HepG2 (cell line): ENCODE results near the gene FGF23. TPM values are rescaled to one million over a fixed set of nuclear protein-coding genes. Genes with fewer than 3 reads are reported as not detected.

ENCODE experiments used
- ATAC-seq: fragments of 200-7000 bp; cut with Tn5 transposase; 3 replicates; pipeline ENCODE4 v1.9.1; 2020; ENCODE audit warnings: mild to moderate bottlenecking, moderate library complexity
- BruUV-seq: library from RNA; stranded (reverse); fragments of 400-500 nt; replicated peaks from 2 replicates; lab custom pipeline; 2021; lab: Mats Ljungman, UMichigan
- CTCF ChIA-PET: fragments of 300-600 bp; formaldehyde crosslinking; extraction: SDS; loops from one replicate; lab custom pipeline; 2021; ENCODE audit warnings: low total read pairs, inconsistent platforms, low intra/inter-chr PET ratio; lab: Yijun Ruan, JAX
- POLR2A ChIA-PET: fragments of 350-600 bp; sonication (Branson Sonifier 250); formaldehyde crosslinking; loops from one replicate; lab custom pipeline; 2020; ENCODE audit warnings: antibody characterized with exemption, inconsistent platforms; lab: Yijun Ruan, JAX
- DNase-seq: peaks from one replicate; pipeline ENCODE4 v3.0.0-alpha.2; 2015; ENCODE audit warnings: low spot score
- FAIRE-seq: peaks from 3 replicates; lab custom pipeline; 2011; peaks lifted over from hg19 to GRCh38; lab: Jason Lieb, UNC
- H2AFZ ChIP-seq: one replicate; pipeline ENCODE4 v1.6.1; 2011; ENCODE audit warnings: low read length, inconsistent platforms
- H3K27ac ChIP-seq: fragments of 300-600 bp; 3 replicates; pipeline ENCODE4 v1.8.0; 2011; ENCODE audit warnings: mixed run types, mild to moderate bottlenecking, mixed read lengths, low read length, inconsistent platforms; ENCODE audit not compliant: insufficient read depth; ENCODE audit errors: extremely low read length
- H3K27me3 ChIP-seq, 2 experiments: fragments of 200-600 bp in 1 of 2; 2 replicates in 1 of 2; 3 replicates in 1 of 2; pipeline versions ENCODE4 v1.6.0 to v1.8.0; 2011; ENCODE audit warnings: low read length in 2 of 2, mild to moderate bottlenecking in 2 of 2, moderate library complexity in 2 of 2, inconsistent platforms in 1 of 2; ENCODE audit not compliant: insufficient read depth in 2 of 2, control insufficient read depth in 1 of 2
- H3K36me3 ChIP-seq, 2 experiments: fragments of 200-600 bp in 1 of 2; replicated peaks in 1 of 2; 2 replicates in 1 of 2; 3 replicates in 1 of 2; pipeline versions ENCODE4 v1.5.1 to v1.8.0; 2011; ENCODE audit warnings: low read length in 2 of 2, inconsistent platforms in 1 of 2; ENCODE audit not compliant: insufficient read depth in 2 of 2, control insufficient read depth in 1 of 2
- H3K4me1 ChIP-seq: 2 replicates; pipeline ENCODE4 v1.5.1; 2012; ENCODE audit warnings: low read length, inconsistent platforms; ENCODE audit not compliant: insufficient read depth
- H3K4me2 ChIP-seq: 2 replicates; pipeline ENCODE4 v1.6.0; 2011; ENCODE audit warnings: low read depth, low read length, inconsistent platforms
- H3K4me3 ChIP-seq, 3 experiments: fragments of 200-600 bp in 1 of 3; sonication (generic), shearing (Covaris generic) in 1 of 3; replicated peaks in 1 of 3; 2 replicates each; pipeline ENCODE4 v1.5.1; 2011 to 2016; ENCODE audit warnings: low read length in 3 of 3, inconsistent platforms in 2 of 3, low read depth in 2 of 3, mild to moderate bottlenecking in 2 of 3, control low read depth in 1 of 3, mixed read lengths in 1 of 3; ENCODE audit not compliant: insufficient read depth in 1 of 3
- H3K79me2 ChIP-seq: one replicate; pipeline ENCODE4 v1.6.1; 2011; ENCODE audit warnings: low read length, inconsistent platforms; ENCODE audit not compliant: insufficient read depth
- H3K9ac ChIP-seq: 2 replicates; pipeline ENCODE4 v1.6.0; 2011; ENCODE audit warnings: mild to moderate bottlenecking, low read depth, low read length, inconsistent platforms; ENCODE audit not compliant: insufficient read depth
- H3K9me3 ChIP-seq: 2 replicates; pipeline ENCODE4 v1.5.1; 2012; ENCODE audit warnings: mild to moderate bottlenecking, low read length
- H4K20me1 ChIP-seq: 2 replicates; pipeline ENCODE4 v1.6.0; 2011; ENCODE audit warnings: inconsistent platforms, mild to moderate bottlenecking, low read length, moderate library complexity; ENCODE audit not compliant: insufficient read depth
- AFF4 ChIP-seq: sonication (generic); formaldehyde crosslinking; IDR thresholded peaks from 2 replicates; pipeline ENCODE4 v1.4.0; 2020; ENCODE audit warnings: missing genetic modification reagents
- ARNT ChIP-seq: fragments of 450-650 bp; IDR thresholded peaks from 2 replicates; pipeline ENCODE4 v1.6.1; 2017
- ATF6 ChIP-seq: sonication (generic); formaldehyde crosslinking; conservative IDR thresholded peaks from 2 replicates; pipeline ENCODE4 v1.4.0; 2020; ENCODE audit warnings: missing genetic modification reagents
- ATM ChIP-seq: fragments of 450-650 bp; IDR thresholded peaks from 2 replicates; pipeline ENCODE4 v1.7.1; 2017; ENCODE audit warnings: mild to moderate bottlenecking, borderline replicate concordance
- BCL6 ChIP-seq: IDR thresholded peaks from 2 replicates; pipeline ENCODE4 v1.6.1; 2016; ENCODE audit warnings: missing genetic modification reagents, missing compliant biosample characterization
- BORCS8-MEF2B ChIP-seq: sonication (generic); formaldehyde crosslinking; IDR thresholded peaks from 2 replicates; pipeline ENCODE4 v1.8.0; 2022; ENCODE audit warnings: mild to moderate bottlenecking, missing genetic modification reagents
- CC2D1A ChIP-seq: sonication (generic); formaldehyde crosslinking; IDR thresholded peaks from 2 replicates; pipeline ENCODE4 v1.8.1; 2023; ENCODE audit warnings: mild to moderate bottlenecking, missing genetic modification reagents
- GPN1 ChIP-seq: sonication (generic); formaldehyde crosslinking; IDR thresholded peaks from 2 replicates; pipeline ENCODE4 v1.5.1; 2020; ENCODE audit warnings: missing genetic modification reagents, borderline replicate concordance
- HOXA7 ChIP-seq: sonication (generic); formaldehyde crosslinking; IDR thresholded peaks from 2 replicates; pipeline ENCODE4 v1.8.1; 2022; ENCODE audit warnings: mild to moderate bottlenecking, missing genetic modification reagents, moderate library complexity
- JUNB ChIP-seq: sonication (generic); formaldehyde crosslinking; IDR thresholded peaks from 2 replicates; pipeline ENCODE4 v1.8.0; 2022; ENCODE audit warnings: missing genetic modification reagents, mild to moderate bottlenecking, borderline replicate concordance
- MYPOP ChIP-seq: sonication (generic); formaldehyde crosslinking; IDR thresholded peaks from 2 replicates; pipeline ENCODE4 v1.8.1; 2023; ENCODE audit warnings: mild to moderate bottlenecking, moderate library complexity, missing genetic modification reagents
- PAWR ChIP-seq: sonication (generic); formaldehyde crosslinking; IDR thresholded peaks from 2 replicates; pipeline ENCODE4 v1.4.0; 2020; ENCODE audit warnings: missing genetic modification reagents, mild to moderate bottlenecking, borderline replicate concordance
- U2AF2 ChIP-seq: fragments of 200-400 bp; formaldehyde crosslinking; IDR thresholded peaks from 2 replicates; pipeline ENCODE4 v1.6.1; 2017; ENCODE audit warnings: low read depth, mild to moderate bottlenecking, low read length
- YY1 ChIP-seq: IDR thresholded peaks from 2 replicates; pipeline ENCODE4 v1.6.1; 2011; ENCODE audit warnings: low read length, low read depth, moderate library complexity, mild to moderate bottlenecking; ENCODE audit not compliant: insufficient read depth, insufficient replicate concordance
- ZBTB20 ChIP-seq: sonication (generic); formaldehyde crosslinking; IDR thresholded peaks from 2 replicates; pipeline ENCODE4 v1.8.1; 2023; ENCODE audit warnings: missing genetic modification reagents, low read depth, mild to moderate bottlenecking, borderline replicate concordance
- ZKSCAN5 ChIP-seq: sonication (generic); formaldehyde crosslinking; IDR thresholded peaks from 2 replicates; pipeline ENCODE4 v1.5.1; 2020; ENCODE audit warnings: mild to moderate bottlenecking, missing genetic modification reagents
- WGBS: methylation state at CpG from one replicate; pipeline ENCODE4 v1.1.6; 2017; ENCODE audit warnings: low lambda C conversion rate; 5-methylcytosine and 5-hydroxymethylcytosine counted together
- in situ Hi-C: cut with HindIII; loops from 2 replicates; pipeline ENCODE4 v1.10.0; 2017; ENCODE audit warnings: low pct_unique_long_range_greater_than_20kb; ENCODE audit not compliant: extremely low pct_ligation_motif_present
- intact Hi-C: fragments of 100-400 bp; cut with micrococcal nuclease; formaldehyde crosslinking; loops from one replicate; pipeline ENCODE4 v1.10.0; 2022; ENCODE audit not compliant: unreplicated experiment
- polyA plus RNA-seq, 8 experiments: library from polyadenylated mRNA; depleted of rRNA in 3 of 8; stranded (reverse) in 7 of 8; unstranded in 1 of 8; fragments of >200 nt; fragmentation: Illumina TruSeq in 4 of 8; extraction: Trizol in 4 of 8; gene quantifications; 2 replicates each; pipeline versions ENCODE4 v1.2.1 to v1.2.3, GENCODE V29; 2011 to 2016; ENCODE audit warnings: low read depth in 4 of 8, missing spikeins in 1 of 8, mixed read lengths in 1 of 8; ENCODE audit not compliant: insufficient read depth in 1 of 8
- total RNA-seq, 5 experiments: library from RNA; depleted of rRNA; stranded (reverse); fragments of >200 nt; fragmentation: Illumina TruSeq; extraction: Trizol; gene quantifications; 2 replicates each; pipeline ENCODE4 v1.2.3, GENCODE V29; 2016; ENCODE audit warnings: low read depth in 1 of 5

FGF23 gene
- total and polyA plus RNA-seq, 2 of the 13 experiments (the other 11 are each of a cell fraction or from before 2014, with no cell fraction given): not detected

DNA sequence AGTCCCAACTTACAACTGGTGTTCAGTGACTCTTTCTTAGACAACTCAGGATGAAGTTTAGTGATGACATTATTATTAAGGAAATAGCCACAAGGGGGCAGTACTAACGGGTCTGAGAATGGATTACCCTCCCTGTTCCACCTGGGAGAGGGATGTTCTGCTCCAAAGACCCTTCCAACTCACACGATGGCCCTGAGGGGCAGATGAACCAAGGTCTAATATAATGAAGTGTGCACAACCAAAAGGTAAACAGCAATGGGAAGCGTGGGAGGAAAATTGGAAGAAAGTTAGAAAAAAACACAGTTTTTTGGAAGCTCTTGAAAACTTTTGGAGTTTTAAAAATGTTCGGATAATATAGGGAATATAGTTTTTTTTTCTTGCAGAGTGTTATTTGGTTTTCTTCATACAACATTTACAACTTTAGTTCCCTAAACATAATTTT is 42.1 kb upstream of the FGF23 start (continued):
- no peak for TF ChIP-seq ATF6 (CRISPR knock-in tag)
- no peak for TF ChIP-seq PAWR (CRISPR knock-in tag)
- TF ChIP-seq BCL6: no peak
- TF ChIP-seq, all 625 proteins: peak for 3

DNA sequence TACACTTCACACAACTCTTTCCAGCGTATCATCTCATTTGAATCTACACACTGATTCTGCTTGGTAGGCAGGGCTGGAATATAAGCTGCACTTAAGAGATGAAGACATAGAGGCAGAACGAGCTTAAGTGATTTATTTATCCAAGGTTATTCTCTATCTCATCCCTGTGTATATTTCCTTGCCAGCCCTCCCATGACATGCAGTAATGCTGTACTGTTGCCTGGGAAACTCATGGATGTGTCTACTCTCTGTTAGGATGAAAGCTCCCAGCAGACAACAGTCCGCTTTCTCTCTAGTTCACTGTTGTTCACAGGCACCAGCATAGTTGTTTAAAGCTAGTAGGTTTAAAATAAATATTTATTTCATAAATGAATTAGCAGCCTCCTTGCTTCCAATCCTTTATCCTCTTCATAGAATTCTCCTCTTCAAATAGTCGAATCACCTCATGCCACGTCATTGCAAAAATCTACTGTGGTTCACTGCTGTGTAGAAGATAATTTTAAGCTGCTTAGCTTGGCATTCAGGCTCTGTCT is 40.7 kb upstream of the FGF23 start:
- H3K4me3 ChIP-seq: no peak overlapping the region
- H3K27me3 ChIP-seq: peaks cover 0 to 37% of the 10 kb centered on the region in 2 experiments; a peak in 4 of 5 replicates
- H3K79me2 ChIP-seq: no peaks in the 10 kb centered on the region
- no peak overlapping the region for H3K4me2 ChIP-seq
- CTCF ChIA-PET: interaction anchor here (4.6 kb wide), 1 partner anchor 106 kb away, joined by 37 read pairs; no protein-coding TSS in a partner anchor
- no peaks in the 10 kb centered on the region for H3K4me1 ChIP-seq
- no peak overlapping the region for H2AFZ ChIP-seq
- DNase-seq (no peak), ATAC-seq (no peak), FAIRE-seq (no peak)
- 46% methylated on average over 5 of the region's 5 CpGs for WGBS
- POLR2A ChIA-PET: no interaction called here
- H3K9ac ChIP-seq: no peak overlapping the region
- H3K9me3 ChIP-seq: no peaks in the 10 kb centered on the region
- no peaks in the 10 kb centered on the region for H3K36me3 ChIP-seq
- TF ChIP-seq ZKSCAN5 (CRISPR knock-in tag) (no peak), JUNB (no peak), YY1 (no peak), ATM (no peak), MYPOP (no peak), ARNT (no peak), CC2D1A (CRISPR knock-in tag) (no peak), BORCS8-MEF2B (no peak), AFF4 (no peak), U2AF2 (no peak), HOXA7 (no peak), GPN1 (CRISPR knock-in tag) (no peak), ZBTB20 (no peak)
- TF ChIP-seq, all 625 proteins: peak for 0
- Histone ChIP-seq H4K20me1 (no peaks in the 10 kb centered on the region), H3K27ac (no peak overlapping the region)
- no TSS peak for BruUV-seq
- in situ Hi-C loops (no loop called here), intact Hi-C loops (no loop called here)
